Measurements from ENCODE around the gene CD109.
"Not testable (repeated sequence)": the region's sequence is repeated elsewhere in the genome, so short reads cannot be mapped to it uniquely, and the experiment has no call there.

DNA sequence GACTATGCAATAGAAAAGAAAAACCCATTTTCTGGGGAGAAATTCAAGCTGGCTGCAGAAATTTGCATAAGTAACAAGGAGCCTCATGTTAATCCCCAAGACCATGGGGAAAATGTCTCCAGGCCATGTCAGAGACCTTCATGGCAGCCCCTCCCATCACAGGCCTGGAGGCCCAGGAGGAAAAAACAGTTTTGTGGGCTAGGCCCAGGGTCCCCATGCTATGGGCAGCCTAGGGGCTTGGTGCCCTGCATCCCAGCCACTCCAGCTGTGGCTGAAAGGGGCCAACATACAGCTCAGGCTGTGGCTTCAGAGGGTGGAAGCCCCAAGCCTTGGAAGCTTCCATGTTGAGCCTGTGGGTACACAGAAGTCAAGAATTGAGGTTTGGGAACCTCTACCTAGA is 148.7 kb downstream of the CD109 start:
- not testable (repeated sequence) for TF ChIP-seq EZH2 (IDR thresholded peaks at IDR 0.05; ENCODE audit: borderline replicate concordance); EZH2phosphoT487 (IDR thresholded peaks at IDR 0.05; ENCODE audit: low read depth, severe bottlenecking, unreplicated experiment)

All from hepatocyte (in vitro differentiated cells).